ENCODE data around the gene TMEM51. TPM values are rescaled to one million over a fixed set of nuclear protein-coding genes. Genes with fewer than 3 reads are reported as not detected.

Gene TMEM51
- total RNA-seq, 1 donor: 0.72 TPM

- Histone ChIP-seq H3K4me2 (ENCODE audit: insufficient read depth, low read length) (no peak overlapping the region), H3K4me3 (ENCODE audit: insufficient read depth, low read length) (no peak overlapping the region), H3K27ac (ENCODE audit: low read depth, low read length) (no peak overlapping the region), H3K9me3 (ENCODE audit: low read depth, low read length) (no peaks in the 10 kb centered on the region), H3K36me3 (ENCODE audit: insufficient read depth, low read length) (no peaks in the 10 kb centered on the region), H3K4me1 (ENCODE audit: insufficient read depth, low read length) (peaks cover 3% of the 10 kb centered on the region), H3K79me2 (ENCODE audit: insufficient read depth, low read length) (no peaks in the 10 kb centered on the region), H3K27me3 (ENCODE audit: insufficient read depth, low read length) (peaks cover 49% of the 10 kb centered on the region), H4K20me1 (ENCODE audit: insufficient read depth, low read length) (no peaks in the 10 kb centered on the region), H2AFZ (ENCODE audit: low read length) (no peak overlapping the region)
- no peak for TF ChIP-seq CTCF (IDR thresholded peaks at IDR 0.05; ENCODE audit: extremely low read depth, low read depth, low read length)
- DNase-seq (ENCODE audit: insufficient read length, low spot score, missing footprints): no peak
Measured at GRCh38 chr1:15251857-15252835, 98.6 kb downstream of the TMEM51 start.

GRCh38 chr1:15254559-15254958 lies 101.0 kb downstream of the TMEM51 start:
- no peak for DNase-seq (ENCODE audit: insufficient read length, low spot score, missing footprints)
- Histone ChIP-seq H3K36me3 (ENCODE audit: insufficient read depth, low read length) (no peaks in the 10 kb centered on the region), H3K27me3 (ENCODE audit: insufficient read depth, low read length) (peaks cover 38% of the 10 kb centered on the region), H3K27ac (ENCODE audit: low read depth, low read length) (no peak overlapping the region), H3K4me3 (ENCODE audit: insufficient read depth, low read length) (no peak overlapping the region), H3K4me2 (ENCODE audit: insufficient read depth, low read length) (no peak overlapping the region), H2AFZ (ENCODE audit: low read length) (no peak overlapping the region), H3K4me1 (ENCODE audit: insufficient read depth, low read length) (no peaks in the 10 kb centered on the region), H3K9me3 (ENCODE audit: low read depth, low read length) (no peaks in the 10 kb centered on the region), H3K79me2 (ENCODE audit: insufficient read depth, low read length) (no peaks in the 10 kb centered on the region), H4K20me1 (ENCODE audit: insufficient read depth, low read length) (no peaks in the 10 kb centered on the region)
- no peak for TF ChIP-seq CTCF (IDR thresholded peaks at IDR 0.05; ENCODE audit: extremely low read depth, low read depth, low read length)

- no peaks in the 10 kb centered on the region for H3K9me3 ChIP-seq (ENCODE audit: low read depth, low read length)
- H3K4me1 ChIP-seq (ENCODE audit: insufficient read depth, low read length): no peaks in the 10 kb centered on the region
- H3K27ac ChIP-seq (ENCODE audit: low read depth, low read length): no peak overlapping the region
- no peak overlapping the region for H3K4me3 ChIP-seq (ENCODE audit: insufficient read depth, low read length)
- no peaks in the 10 kb centered on the region for H3K79me2 ChIP-seq (ENCODE audit: insufficient read depth, low read length)
- no peaks in the 10 kb centered on the region for H4K20me1 ChIP-seq (ENCODE audit: insufficient read depth, low read length)
- H3K4me2 ChIP-seq (ENCODE audit: insufficient read depth, low read length): no peak overlapping the region
- no peak for TF ChIP-seq CTCF (IDR thresholded peaks at IDR 0.05; ENCODE audit: extremely low read depth, low read depth, low read length)
- no peak overlapping the region for H2AFZ ChIP-seq (ENCODE audit: low read length)
- peaks cover 27% of the 10 kb centered on the region for H3K27me3 ChIP-seq (ENCODE audit: insufficient read depth, low read length)
- H3K36me3 ChIP-seq (ENCODE audit: insufficient read depth, low read length): no peaks in the 10 kb centered on the region
- no peak for DNase-seq (ENCODE audit: insufficient read length, low spot score, missing footprints)
Measured at GRCh38 chr1:15255582-15256149, 102.1 kb downstream of the TMEM51 start.

- TF ChIP-seq CTCF (IDR thresholded peaks at IDR 0.05; ENCODE audit: extremely low read depth, low read depth, low read length): no peak
Measured at GRCh38 chr1:15256584-15256983, 103.0 kb downstream of the TMEM51 start.

More at GRCh38 chr1:15256584-15256983, 103.0 kb downstream of the TMEM51 start:
- Histone ChIP-seq H3K4me2 (ENCODE audit: insufficient read depth, low read length) (no peak overlapping the region), H4K20me1 (ENCODE audit: insufficient read depth, low read length) (no peaks in the 10 kb centered on the region), H3K9me3 (ENCODE audit: low read depth, low read length) (no peaks in the 10 kb centered on the region), H3K36me3 (ENCODE audit: insufficient read depth, low read length) (no peaks in the 10 kb centered on the region), H3K4me3 (ENCODE audit: insufficient read depth, low read length) (no peak overlapping the region), H3K79me2 (ENCODE audit: insufficient read depth, low read length) (no peaks in the 10 kb centered on the region), H2AFZ (ENCODE audit: low read length) (no peak overlapping the region), H3K4me1 (ENCODE audit: insufficient read depth, low read length) (no peaks in the 10 kb centered on the region), H3K27me3 (ENCODE audit: insufficient read depth, low read length) (peaks cover 20% of the 10 kb centered on the region), H3K27ac (ENCODE audit: low read depth, low read length) (no peak overlapping the region)
- no peak for DNase-seq (ENCODE audit: insufficient read length, low spot score, missing footprints)
